OCI-LY3 (cell line): ENCODE measurements around the gene FITM2.

ENCODE experiments used
- H2AFZ ChIP-seq: fragments of 200-600, 300-600 bp; shearing (Covaris generic); 2 replicates; pipeline ENCODE4 v1.6.0; 2014; ENCODE audit warnings: antibody characterized with exemption, low read depth, low read length
- H3K27ac ChIP-seq: fragments of 200-600, 300-600 bp; sonication (generic); 2 replicates; pipeline ENCODE4 v1.5.1; 2014; ENCODE audit warnings: mild to moderate bottlenecking, low read length, moderate library complexity, mixed read lengths
- H3K27me3 ChIP-seq: fragments of 200-600, 300-600 bp; sonication (generic); 2 replicates; pipeline ENCODE4 v1.6.1; 2014; ENCODE audit warnings: low read depth, low read length, mixed read lengths
- H3K36me3 ChIP-seq: fragments of 200-600, 300-600 bp; sonication (generic); replicated peaks from 2 replicates; pipeline ENCODE3; 2014; ENCODE audit warnings: low read depth, low read length, mixed read lengths
- H3K4me1 ChIP-seq: fragments of 300-600, 200-600 bp; sonication (generic); 2 replicates; pipeline ENCODE4 v1.6.1; 2014; ENCODE audit warnings: low read length, mixed read lengths
- H3K4me2 ChIP-seq: fragments of 200-600, 300-600 bp; sonication (generic); 2 replicates; pipeline ENCODE4 v1.6.1; 2014; ENCODE audit warnings: low read length, mixed read lengths
- H3K4me3 ChIP-seq: fragments of 300-600, 200-600 bp; sonication (generic); 2 replicates; pipeline ENCODE4 v1.5.1; 2014; ENCODE audit warnings: antibody characterized with exemption, mild to moderate bottlenecking, low read length, moderate library complexity
- H3K79me2 ChIP-seq: fragments of 300-600, 200-600 bp; shearing (Covaris generic); 2 replicates; pipeline ENCODE4 v1.6.1; 2014; ENCODE audit warnings: mild to moderate bottlenecking, low read length, mixed read lengths
- H3K9ac ChIP-seq: fragments of 300-600, 200-600 bp; shearing (Covaris generic); 2 replicates; pipeline ENCODE4 v1.6.0; 2014; ENCODE audit warnings: mild to moderate bottlenecking, low read length, moderate library complexity
- H3K9me3 ChIP-seq: fragments of 200-600, 300-600 bp; shearing (Covaris generic); 2 replicates; pipeline ENCODE4 v1.6.1; 2014; ENCODE audit warnings: low read length, mixed read lengths; ENCODE audit not compliant: insufficient read depth
- H4K20me1 ChIP-seq: fragments of 200-600, 300-600 bp; sonication (generic); 2 replicates; pipeline ENCODE4 v1.6.1; 2016; ENCODE audit warnings: low read length, mixed read lengths; ENCODE audit not compliant: insufficient read depth
- EZH2phosphoT487 ChIP-seq: fragments of 200-600 bp; shearing (Covaris generic); IDR thresholded peaks from 2 replicates; pipeline ENCODE4 v1.6.1; 2018; ENCODE audit warnings: antibody characterized with exemption, mixed run types, low read depth
- TF ChIP-seq, protein P1 (sequence below): fragments of 200-600, 300-600 bp; sonication (generic); IDR thresholded peaks from 2 replicates; pipeline ENCODE4 v1.5.1; 2014; ENCODE audit warnings: antibody characterized with exemption, low read length, low read depth

FITM2 gene

DNA sequence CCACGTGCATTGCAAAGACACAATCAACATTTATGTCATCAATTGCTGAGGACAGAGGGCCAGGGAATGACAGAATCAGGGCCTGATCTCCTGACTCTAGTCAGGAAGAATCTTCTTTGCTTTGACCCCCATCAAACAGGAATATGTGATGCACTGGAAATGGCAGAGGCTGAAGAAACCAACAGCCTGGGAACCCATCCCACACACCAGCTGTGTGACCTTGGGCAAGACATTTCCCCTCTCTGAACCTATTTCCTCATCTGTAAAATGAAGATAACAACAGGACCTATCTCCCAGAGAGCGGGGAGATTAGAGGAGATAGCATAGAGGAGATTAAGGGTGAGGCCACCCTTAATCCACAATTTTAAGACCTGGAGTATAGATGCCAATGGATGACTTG lies 46.0 kb upstream of the FITM2 start:
- TF ChIP-seq, protein P1, sequence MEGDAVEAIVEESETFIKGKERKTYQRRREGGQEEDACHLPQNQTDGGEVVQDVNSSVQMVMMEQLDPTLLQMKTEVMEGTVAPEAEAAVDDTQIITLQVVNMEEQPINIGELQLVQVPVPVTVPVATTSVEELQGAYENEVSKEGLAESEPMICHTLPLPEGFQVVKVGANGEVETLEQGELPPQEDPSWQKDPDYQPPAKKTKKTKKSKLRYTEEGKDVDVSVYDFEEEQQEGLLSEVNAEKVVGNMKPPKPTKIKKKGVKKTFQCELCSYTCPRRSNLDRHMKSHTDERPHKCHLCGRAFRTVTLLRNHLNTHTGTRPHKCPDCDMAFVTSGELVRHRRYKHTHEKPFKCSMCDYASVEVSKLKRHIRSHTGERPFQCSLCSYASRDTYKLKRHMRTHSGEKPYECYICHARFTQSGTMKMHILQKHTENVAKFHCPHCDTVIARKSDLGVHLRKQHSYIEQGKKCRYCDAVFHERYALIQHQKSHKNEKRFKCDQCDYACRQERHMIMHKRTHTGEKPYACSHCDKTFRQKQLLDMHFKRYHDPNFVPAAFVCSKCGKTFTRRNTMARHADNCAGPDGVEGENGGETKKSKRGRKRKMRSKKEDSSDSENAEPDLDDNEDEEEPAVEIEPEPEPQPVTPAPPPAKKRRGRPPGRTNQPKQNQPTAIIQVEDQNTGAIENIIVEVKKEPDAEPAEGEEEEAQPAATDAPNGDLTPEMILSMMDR: no peak
- TF ChIP-seq EZH2phosphoT487: no peak
- Histone ChIP-seq H3K9me3 (no peaks in the 10 kb centered on the region), H3K79me2 (no peaks in the 10 kb centered on the region), H3K36me3 (no peaks in the 10 kb centered on the region), H3K4me2 (no peak overlapping the region), H3K27ac (no peak overlapping the region), H3K4me3 (no peak overlapping the region), H3K9ac (no peak overlapping the region), H2AFZ (no peak overlapping the region), H4K20me1 (no peaks in the 10 kb centered on the region), H3K4me1 (peaks cover 3% of the 10 kb centered on the region; the same call in 1 of the 2 replicates), H3K27me3 (peaks cover 34% of the 10 kb centered on the region)

GRCh38 chr20:44356353-44356723 lies 45.3 kb upstream of the FITM2 start:
- no peak overlapping the region for H3K4me2 ChIP-seq
- H3K27me3 ChIP-seq: peaks cover 29% of the 10 kb centered on the region
- no peak overlapping the region for H3K4me3 ChIP-seq
- H3K79me2 ChIP-seq: no peaks in the 10 kb centered on the region
- TF ChIP-seq, protein P1: no peak
- TF ChIP-seq EZH2phosphoT487: no peak
- H3K4me1 ChIP-seq: peaks cover 9% of the 10 kb centered on the region
- no peaks in the 10 kb centered on the region for H3K36me3 ChIP-seq
- H3K9ac ChIP-seq: no peak overlapping the region
- H2AFZ ChIP-seq: no peak overlapping the region
- H3K27ac ChIP-seq: no peak overlapping the region
- H4K20me1 ChIP-seq: no peaks in the 10 kb centered on the region
- H3K9me3 ChIP-seq: no peaks in the 10 kb centered on the region

DNA sequence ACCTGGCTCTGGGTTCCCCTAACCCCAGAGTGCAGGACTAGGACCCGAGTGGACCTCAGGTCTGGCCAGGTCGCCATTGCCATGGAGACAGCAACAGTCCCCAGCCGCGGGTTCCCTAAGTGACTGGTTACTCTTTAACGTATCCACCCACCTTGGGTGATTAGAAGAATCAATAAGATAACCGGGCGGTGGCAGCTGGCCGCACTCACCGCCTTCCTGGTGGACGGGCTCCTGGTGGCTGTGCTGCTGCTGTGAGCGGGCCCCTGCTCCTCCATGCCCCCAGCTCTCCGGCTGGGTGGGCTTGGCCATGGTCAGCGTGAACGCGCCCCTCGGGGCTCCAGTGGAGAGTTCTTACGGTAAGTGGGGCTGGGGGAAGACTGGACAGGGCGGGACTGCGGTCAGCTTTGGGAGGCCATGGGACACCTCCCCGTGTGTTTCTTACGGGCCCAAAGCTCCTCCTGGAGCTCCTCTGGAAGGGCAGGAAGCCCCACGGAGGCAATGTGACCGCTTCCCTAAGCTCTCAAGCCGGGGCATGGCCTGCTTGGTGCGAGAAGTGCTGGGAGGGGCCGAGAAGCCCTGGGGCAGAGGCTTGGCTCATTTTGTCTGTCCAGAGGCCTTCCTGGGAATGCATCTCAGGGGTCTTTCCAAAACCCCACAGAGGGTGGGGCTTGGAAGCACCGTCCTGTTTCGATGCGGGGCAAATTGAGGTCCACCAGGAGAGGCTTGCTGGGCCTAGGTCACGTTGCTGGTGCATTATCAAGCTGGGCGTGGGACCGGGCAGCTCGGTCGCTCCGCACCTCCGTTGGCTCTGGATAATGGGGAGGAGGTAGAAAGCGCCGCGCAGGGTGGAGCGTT lies 44.7 kb upstream of the FITM2 start, which contains the start of gene HNF4A:
HNF4A (plus strand) TSS at position 202 of the 855 bp plus-strand sequence; CDS start at position 308, 106 bp downstream.
- H3K4me2 ChIP-seq: no peak within 1 kb of the TSS
- H2AFZ ChIP-seq: no peak within 1 kb of the TSS
- H3K9ac ChIP-seq: no peak within 1 kb of the TSS

GRCh38 chr20:44354979-44355497 lies 44.0 kb upstream of the FITM2 start:
- TF ChIP-seq EZH2phosphoT487: no peak
- TF ChIP-seq, protein P1: no peak
- no peaks in the 10 kb centered on the region for H3K79me2 ChIP-seq
- H3K36me3 ChIP-seq: no peaks in the 10 kb centered on the region
- H4K20me1 ChIP-seq: no peaks in the 10 kb centered on the region
- peaks cover 9% of the 10 kb centered on the region for H3K4me1 ChIP-seq
- H3K4me2 ChIP-seq: no peak overlapping the region
- H2AFZ ChIP-seq: no peak overlapping the region
- peaks cover 23% of the 10 kb centered on the region for H3K27me3 ChIP-seq
- no peak overlapping the region for H3K9ac ChIP-seq
- no peak overlapping the region for H3K4me3 ChIP-seq
- H3K9me3 ChIP-seq: no peaks in the 10 kb centered on the region
- H3K27ac ChIP-seq: no peak overlapping the region

More for the DNA sequence above, 44.7 kb upstream of the FITM2 start, which contains the start of gene HNF4A:
- H3K9me3 ChIP-seq: no peaks in the 10 kb centered on the region
- no peaks in the 10 kb centered on the region for H4K20me1 ChIP-seq
- H3K36me3 ChIP-seq: no peaks in the 10 kb centered on the region
- no peak within 1 kb of the TSS for H3K27ac ChIP-seq
- peaks cover 25% of the 10 kb centered on the region for H3K27me3 ChIP-seq
- no peak within 1 kb of the TSS for H3K4me3 ChIP-seq
- no peaks in the 10 kb centered on the region for H3K79me2 ChIP-seq
- peaks cover 9% of the 10 kb centered on the region for H3K4me1 ChIP-seq
- TF ChIP-seq, protein P1: no peak
- TF ChIP-seq EZH2phosphoT487: no peak
